GM12878 (cell line): Measurements from ENCODE around the gene GCK. TPM values are rescaled to one million over a fixed set of nuclear protein-coding genes. Genes with fewer than 3 reads are reported as not detected.

ENCODE experiments used
- ATAC-seq: fragments of 200-7000 bp; cut with Tn5 transposase; 3 replicates; pipeline ENCODE4 v1.9.1; 2020; ENCODE audit warnings: mild to moderate bottlenecking, moderate library complexity
- BruUV-seq: library from RNA; stranded (reverse); fragments of 400-500 nt; replicated peaks from 2 replicates; lab custom pipeline; 2021; lab: Mats Ljungman, UMichigan
- CTCF ChIA-PET: fragments of 300-600 bp; sonication (Branson Sonifier 250); formaldehyde crosslinking; extraction: SDS; loops from one replicate; lab custom pipeline; 2021; ENCODE audit warnings: inconsistent platforms; lab: Yijun Ruan, JAX
- POLR2A ChIA-PET: fragments of 350-600 bp; formaldehyde crosslinking; extraction: SDS; loops from one replicate; lab custom pipeline; 2021; ENCODE audit warnings: inconsistent platforms; lab: Charles Lee
- RAD21 ChIA-PET: fragments of 300-600 bp; sonication (Branson Sonifier 250); formaldehyde crosslinking; loops from one replicate; lab custom pipeline; 2023; ENCODE audit warnings: antibody characterized with exemption; ENCODE audit not compliant: unreplicated experiment; lab: Charles Lee
- SMC1A ChIA-PET: fragments of 300-600 bp; sonication (Branson Sonifier 250); formaldehyde crosslinking; loops from one replicate; lab custom pipeline; 2023; ENCODE audit not compliant: unreplicated experiment, uncharacterized antibody; lab: Charles Lee
- DNase-seq: peaks from one replicate; pipeline ENCODE4 v3.0.0-alpha.2; 2011; ENCODE audit warnings: low read depth, low spot score
- FAIRE-seq: peaks from 3 replicates; lab custom pipeline; 2011; peaks lifted over from hg19 to GRCh38; lab: Jason Lieb, UNC
- H2AFZ ChIP-seq: 2 replicates; pipeline ENCODE4 v1.6.0; 2011; ENCODE audit warnings: low read depth, low read length, control low read depth; ENCODE audit not compliant: control insufficient read depth
- H3K27ac ChIP-seq: 2 replicates; pipeline ENCODE4 v1.5.1; 2011; ENCODE audit warnings: control low read depth; ENCODE audit not compliant: control insufficient read depth, insufficient read depth
- H3K27me3 ChIP-seq, 2 experiments: replicated peaks in 1 of 2; 2 replicates each; pipeline versions ENCODE4 v1.6.0 to v1.6.1; 2011; ENCODE audit warnings: low read length in 1 of 2; ENCODE audit not compliant: control insufficient read depth in 2 of 2, insufficient read depth in 2 of 2
- H3K36me3 ChIP-seq, 2 experiments: 2 replicates each; pipeline ENCODE4 v1.5.1; 2011; ENCODE audit warnings: low read length in 1 of 2; ENCODE audit not compliant: control insufficient read depth in 2 of 2, insufficient read depth in 2 of 2
- H3K4me1 ChIP-seq: 2 replicates; pipeline ENCODE4 v1.6.1; 2011; ENCODE audit warnings: mild to moderate bottlenecking, low read length, moderate library complexity, mixed read lengths; ENCODE audit not compliant: control insufficient read depth, insufficient read depth
- H3K4me2 ChIP-seq: 2 replicates; pipeline ENCODE4 v1.6.0; 2011; ENCODE audit warnings: control low read depth; ENCODE audit not compliant: control insufficient read depth, insufficient read depth
- H3K4me3 ChIP-seq: fragments of 200-600 bp; sonication (generic); 2 replicates; pipeline ENCODE4 v1.5.1; 2016
- H3K79me2 ChIP-seq: 2 replicates; pipeline ENCODE4 v1.6.0; 2011; ENCODE audit warnings: low read length; ENCODE audit not compliant: control insufficient read depth, insufficient read depth
- H3K9ac ChIP-seq: 2 replicates; pipeline ENCODE4 v1.8.0; 2011; ENCODE audit warnings: low read length, control low read depth, mixed read lengths; ENCODE audit not compliant: control insufficient read depth, insufficient read depth
- H3K9me3 ChIP-seq: replicated peaks from 3 replicates; pipeline ENCODE4 v1.5.1; 2011; ENCODE audit warnings: mild to moderate bottlenecking, low read length; ENCODE audit not compliant: control insufficient read depth, insufficient read depth
- H4K20me1 ChIP-seq: 2 replicates; pipeline ENCODE4 v1.6.0; 2011; ENCODE audit not compliant: control insufficient read depth, insufficient read depth
- EP300 ChIP-seq, 2 experiments: fragments of 150-350 bp in 1 of 2; IDR thresholded peaks; 2 replicates each; pipeline ENCODE4 v1.6.1; 2011 to 2012; ENCODE audit warnings: low read depth in 2 of 2, low read length in 2 of 2, borderline replicate concordance in 1 of 2, improper control_type of control experiment in 1 of 2, inconsistent platforms in 1 of 2; ENCODE audit not compliant: control insufficient read depth in 1 of 2
- IRF4 ChIP-seq: IDR thresholded peaks from 2 replicates; pipeline ENCODE4 v1.6.1; 2011; ENCODE audit warnings: low read depth, low read length
- RB1 ChIP-seq: fragments of 450-650 bp; formaldehyde crosslinking; IDR thresholded peaks from 2 replicates; pipeline ENCODE4 v1.6.1; 2017; ENCODE audit warnings: mild to moderate bottlenecking, borderline replicate concordance
- WGBS: methylation state at CpG from one replicate; pipeline ENCODE4 v1.1.6; 2016; ENCODE audit warnings: low lambda C conversion rate; ENCODE audit not compliant: insufficient replicate concordance, insufficient coverage; ENCODE audit errors: missing lambda C conversion rate; 5-methylcytosine and 5-hydroxymethylcytosine counted together
- in situ Hi-C: fragments of 300-500 bp; cut with MboI; formaldehyde crosslinking; loops from 9 replicates; pipeline ENCODE4 v1.14.3; 2018; ENCODE audit warnings: mixed read lengths
- intact Hi-C: fragments of 100-400 bp; cut with micrococcal nuclease; formaldehyde crosslinking; loops from one replicate; pipeline ENCODE4 v1.14.2; 2022; ENCODE audit not compliant: unreplicated experiment
- polyA plus RNA-seq, 11 experiments: library from polyadenylated mRNA; depleted of rRNA in 4 of 11; unstranded in 6 of 11; stranded (reverse) in 5 of 11; fragments of >200 nt; fragmentation: Nextera tagmentation in 4 of 11; fragmentation: Illumina TruSeq in 1 of 11; extraction: Ambion mirVana in 4 of 11; extraction: Trizol in 1 of 11; gene quantifications; 1 replicate in 1 of 11; 2 replicates in 10 of 11; pipeline versions ENCODE4 v1.2.1 to v1.2.3, GENCODE V29; 2011 to 2016; ENCODE audit warnings: inconsistent platforms in 2 of 11, missing spikeins in 2 of 11, low read depth in 1 of 11
- total RNA-seq, 4 experiments: library from RNA; depleted of rRNA in 3 of 4; stranded (reverse); fragments of >200 nt in 3 of 4; fragmentation: Illumina TruSeq in 1 of 4; extraction: Trizol in 1 of 4; gene quantifications; 2 replicates each; pipeline versions ENCODE4 v1.2.1 to v1.2.3, GENCODE V29; 2013 to 2021
- TF ChIP-seq, protein P1 (sequence below): fragments of 450-650 bp; IDR thresholded peaks from 2 replicates; pipeline ENCODE4 v1.6.1; 2017; ENCODE audit warnings: low read depth, mild to moderate bottlenecking, moderate library complexity

Gene GCK
- total and polyA plus RNA-seq, 10 of the 15 experiments (the other 5 are each of a cell fraction or from before 2014, with no cell fraction given), result 0.06 to 0.16 TPM; not detected in 8

DNA sequence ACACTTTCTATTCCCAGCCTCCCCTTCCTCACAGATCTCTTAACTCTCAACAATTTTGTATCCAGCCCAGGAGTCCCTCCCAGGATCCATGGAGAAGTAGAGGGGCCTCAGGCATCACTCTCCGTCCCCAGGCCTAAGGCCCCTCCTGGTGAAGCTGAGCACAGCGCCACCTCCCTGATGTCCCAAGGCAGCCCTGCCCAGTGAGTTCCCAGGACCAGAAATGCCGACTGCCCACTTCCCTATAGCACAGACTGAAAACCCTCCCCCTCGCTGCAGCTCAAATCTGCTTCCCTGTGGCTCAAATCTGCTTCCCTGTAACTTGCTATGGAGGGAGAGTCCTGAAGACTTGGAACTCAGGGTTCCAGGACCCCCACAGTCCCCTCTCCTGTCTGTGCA, 47.1 kb upstream of the GCK start:
- BruUV-seq, result no TSS peak
- RAD21 ChIA-PET, result interaction anchor here (0.9 kb wide), 1 partner anchor 202 kb away, joined by 3 read pairs; no protein-coding TSS in a partner anchor
- no peak for TF ChIP-seq IRF4
- TF ChIP-seq RB1, result no peak
- TF ChIP-seq EP300 (IDR thresholded peaks at IDR 0.05; ENCODE audit: borderline replicate concordance in 1 of 2, control insufficient read depth in 1 of 2, low read depth in 2 of 2, low read length in 2 of 2), result no peak
- TF ChIP-seq, protein P1, sequence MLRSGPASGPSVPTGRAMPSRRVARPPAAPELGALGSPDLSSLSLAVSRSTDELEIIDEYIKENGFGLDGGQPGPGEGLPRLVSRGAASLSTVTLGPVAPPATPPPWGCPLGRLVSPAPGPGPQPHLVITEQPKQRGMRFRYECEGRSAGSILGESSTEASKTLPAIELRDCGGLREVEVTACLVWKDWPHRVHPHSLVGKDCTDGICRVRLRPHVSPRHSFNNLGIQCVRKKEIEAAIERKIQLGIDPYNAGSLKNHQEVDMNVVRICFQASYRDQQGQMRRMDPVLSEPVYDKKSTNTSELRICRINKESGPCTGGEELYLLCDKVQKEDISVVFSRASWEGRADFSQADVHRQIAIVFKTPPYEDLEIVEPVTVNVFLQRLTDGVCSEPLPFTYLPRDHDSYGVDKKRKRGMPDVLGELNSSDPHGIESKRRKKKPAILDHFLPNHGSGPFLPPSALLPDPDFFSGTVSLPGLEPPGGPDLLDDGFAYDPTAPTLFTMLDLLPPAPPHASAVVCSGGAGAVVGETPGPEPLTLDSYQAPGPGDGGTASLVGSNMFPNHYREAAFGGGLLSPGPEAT, result no peak
- no peak overlapping the region for H3K4me2 ChIP-seq
- H4K20me1 ChIP-seq, result no peaks in the 10 kb centered on the region
- 38% methylated on average over 4 of the region's 4 CpGs for WGBS
- H3K27ac ChIP-seq, result no peak overlapping the region
- H3K4me1 ChIP-seq, result no peaks in the 10 kb centered on the region
- H3K9me3 ChIP-seq, result no peaks in the 10 kb centered on the region
- H3K4me3 ChIP-seq, result no peak overlapping the region
- H3K9ac ChIP-seq, result no peak overlapping the region
- no peak overlapping the region for H2AFZ ChIP-seq
- CTCF ChIA-PET, result interaction anchor here (1.0 to 2.7 kb wide), 2 partner anchors 21 to 22 kb away, joined by 4 to 5 read pairs; no protein-coding TSS in a partner anchor
- SMC1A ChIA-PET, result no interaction called here
- FAIRE-seq, result no peak
- POLR2A ChIA-PET, result no interaction called here
- no peaks in the 10 kb centered on the region for H3K79me2 ChIP-seq
- in situ Hi-C loops (no loop called here), intact Hi-C loops (no loop called here)
- H3K36me3 ChIP-seq, result no peaks in the 10 kb centered on the region
- no peak for ATAC-seq
- no peak for DNase-seq
- no peaks in the 10 kb centered on the region; a peak in 1 of 4 replicates for H3K27me3 ChIP-seq
